GM19467 (cell line): ENCODE results near the gene PIGR.

Experiments used
- ATAC-seq: cut with Tn5 transposase; IDR thresholded peaks from one replicate; pipeline ENCODE4 v1.9.1; 2021; ENCODE audit warnings: mild to moderate bottlenecking, moderate library complexity; ENCODE audit not compliant: unreplicated experiment

PIGR gene

GRCh38 chr1:206946261-206946660, at the start of gene PIGR:
PIGR (minus strand) TSS chr1:206946466; CDS start chr1:206940531, 5,935 bp downstream.
- ATAC-seq, result no peak

- ATAC-seq, result no peak
Observed at GRCh38 chr1:206992790-206993189, 46.5 kb upstream of the PIGR start.

- ATAC-seq, result no peak
Observed at GRCh38 chr1:206987873-206988272, 41.6 kb upstream of the PIGR start.

- ATAC-seq, result no peak
Observed at GRCh38 chr1:206986885-206987284, 40.6 kb upstream of the PIGR start.

- ATAC-seq, result no peak
Observed at GRCh38 chr1:206986402-206986801, 40.1 kb upstream of the PIGR start.

- no peak for ATAC-seq
Observed at GRCh38 chr1:206985162-206985749, 39.0 kb upstream of the PIGR start.

GRCh38 chr1:206982216-206982615, 36.0 kb upstream of the PIGR start:
- no peak for ATAC-seq

GRCh38 chr1:206979379-206980043, 33.2 kb upstream of the PIGR start:
- no peak for ATAC-seq

- no peak for ATAC-seq
Observed at GRCh38 chr1:206978259-206978658, 32.0 kb upstream of the PIGR start.

GRCh38 chr1:206975306-206975705, 29.0 kb upstream of the PIGR start:
- no peak for ATAC-seq

GRCh38 chr1:206974140-206974539, 27.9 kb upstream of the PIGR start:
- ATAC-seq, result no peak

GRCh38 chr1:206972728-206973127, 26.5 kb upstream of the PIGR start:
- ATAC-seq, result no peak

GRCh38 chr1:206971029-206971655, 24.9 kb upstream of the PIGR start:
- no peak for ATAC-seq

- ATAC-seq, result no peak
Observed at GRCh38 chr1:206970446-206970845, 24.2 kb upstream of the PIGR start, which contains the start of gene FCAMR. FCAMR (minus strand) TSS chr1:206970460; CDS start chr1:206970125, 335 bp downstream.

- ATAC-seq, result no peak
Observed at GRCh38 chr1:206969090-206969489, 22.8 kb upstream of the PIGR start.

- ATAC-seq, result no peak
Observed at GRCh38 chr1:206967096-206967849, 21.0 kb upstream of the PIGR start.

GRCh38 chr1:206965781-206966180, 19.5 kb upstream of the PIGR start:
- ATAC-seq, result no peak

GRCh38 chr1:206963740-206964139, 17.5 kb upstream of the PIGR start:
- ATAC-seq, result no peak

GRCh38 chr1:206963119-206963712, 16.9 kb upstream of the PIGR start:
- no peak for ATAC-seq

GRCh38 chr1:206962272-206962671, 16.0 kb upstream of the PIGR start:
- ATAC-seq, result no peak

- no peak for ATAC-seq
Observed at GRCh38 chr1:206961668-206962067, 15.4 kb upstream of the PIGR start.
